Activated CD8-positive, alpha-beta memory T cell treated with anti-CD3 and anti-CD28 coated beads, Interleukin-2, amount 50 U/mL, for 1 hour (primary cell): ENCODE measurements around the gene ZNF688.
"Not testable (repeated sequence)": the region's sequence is repeated elsewhere in the genome, so short reads cannot be mapped to it uniquely, and the experiment has no call there.

Experiments used
- DNase-seq: peaks from one replicate; pipeline ENCODE4 v3.0.0-alpha.2; 2020; ENCODE audit errors: extremely low read depth

The ZNF688 gene

DNA sequence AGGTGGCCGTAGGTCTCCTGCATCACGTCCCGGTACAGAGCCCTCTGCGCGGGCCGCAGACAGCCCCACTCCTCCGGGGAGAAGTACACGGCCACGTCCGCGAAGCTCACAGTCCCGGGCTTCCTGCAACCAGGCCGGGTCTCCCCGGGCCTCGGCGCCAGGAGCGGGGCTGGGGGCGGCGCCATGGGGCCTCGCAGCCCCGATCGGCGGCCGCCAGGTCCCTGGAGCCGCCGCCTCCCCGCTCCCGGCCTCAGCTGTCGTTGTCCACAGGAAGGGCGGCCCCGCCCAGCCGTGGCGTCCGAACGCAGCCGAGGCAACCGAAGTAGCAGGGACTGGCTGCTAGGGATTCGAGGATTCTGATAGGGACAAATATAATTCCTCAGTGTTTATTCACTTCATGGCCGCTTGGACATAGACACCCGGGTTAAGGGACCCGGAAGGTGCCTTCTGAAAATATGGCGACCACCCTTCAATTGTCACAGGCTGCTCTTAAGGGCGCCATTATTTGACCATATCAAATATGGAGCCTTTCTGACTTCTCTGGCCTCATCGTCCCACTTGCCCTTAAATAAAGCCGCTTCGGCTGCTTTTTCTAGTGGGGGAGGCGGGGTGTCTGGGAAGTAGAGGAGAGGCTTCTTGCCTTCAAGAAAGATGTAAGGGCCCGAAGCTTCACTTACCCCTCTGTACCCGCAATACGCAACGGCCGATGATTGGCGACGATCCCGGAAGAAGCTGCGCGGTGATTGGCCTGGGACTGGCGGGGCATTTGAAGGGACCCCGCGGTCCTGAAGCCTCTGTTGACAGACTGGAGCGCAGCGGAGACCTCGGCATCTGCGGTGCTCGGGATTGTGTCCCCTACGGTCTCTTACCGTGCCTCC, at the start of gene ZNF688:
Gene ZNF688, minus strand, starts transcription at position 270 of the 878 bp plus-strand sequence. Its CDS starts 85 bp downstream, at position 185.
- DNase-seq: peak; percentile 95

DNA sequence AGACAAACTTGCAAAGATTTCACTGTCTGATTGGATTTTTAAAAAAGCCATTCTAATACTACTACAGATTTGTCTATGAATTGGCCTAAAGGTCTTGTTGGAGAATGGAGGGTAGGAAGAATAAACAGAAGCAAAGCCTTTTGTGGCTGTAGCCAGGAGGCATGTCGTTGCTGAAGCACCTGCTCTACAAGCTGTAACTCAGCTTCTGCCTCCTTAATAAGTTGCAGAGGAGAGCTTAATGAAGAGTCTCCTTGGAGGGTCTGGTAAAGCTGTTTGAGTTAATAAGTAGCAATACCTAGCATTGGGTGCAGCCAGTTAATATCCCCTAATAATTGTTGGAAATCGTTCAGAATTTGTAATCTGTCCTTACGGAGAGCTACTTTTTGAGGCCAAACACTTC, 48.7 kb upstream of the ZNF688 start:
- no peak for DNase-seq

DNA sequence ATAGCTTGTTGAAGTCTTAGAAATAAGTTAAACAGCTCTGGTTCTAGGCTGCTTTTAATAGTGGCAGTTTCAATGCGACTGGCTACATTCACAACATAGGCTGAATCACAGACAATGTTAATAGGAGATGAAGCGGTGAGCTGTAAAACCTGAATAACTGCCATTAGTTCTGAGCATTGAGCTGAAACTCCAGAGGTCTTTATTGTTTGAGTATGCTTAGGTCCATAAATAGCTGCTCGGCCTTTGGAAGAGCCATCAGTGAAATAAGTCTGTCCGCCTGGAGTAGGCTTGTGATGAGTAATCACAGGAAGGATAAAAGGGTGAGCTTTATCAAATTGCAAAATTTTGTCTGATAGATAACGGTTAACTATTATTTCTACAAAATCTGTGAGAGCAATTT, 48.1 kb upstream of the ZNF688 start:
- DNase-seq: no peak

DNA sequence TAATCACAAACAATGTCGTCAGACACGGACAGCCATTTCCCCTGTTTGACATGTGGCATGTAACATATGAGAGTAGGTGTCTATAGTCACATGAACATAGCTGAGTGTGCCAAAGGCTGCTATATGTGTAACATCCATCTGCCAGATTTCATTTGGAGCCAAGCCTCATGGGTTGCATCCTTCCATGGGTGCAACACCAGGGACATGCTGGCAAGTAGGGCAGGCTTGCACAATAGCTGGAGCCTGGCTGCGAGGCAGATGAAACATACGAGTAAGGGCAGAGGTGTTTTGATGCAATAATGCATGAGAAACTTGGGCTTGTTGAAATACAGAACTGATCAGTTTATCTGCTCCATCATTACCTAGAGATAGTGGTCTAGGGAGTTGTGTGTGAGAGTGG, 47.7 kb upstream of the ZNF688 start:
- DNase-seq: no peak

DNA sequence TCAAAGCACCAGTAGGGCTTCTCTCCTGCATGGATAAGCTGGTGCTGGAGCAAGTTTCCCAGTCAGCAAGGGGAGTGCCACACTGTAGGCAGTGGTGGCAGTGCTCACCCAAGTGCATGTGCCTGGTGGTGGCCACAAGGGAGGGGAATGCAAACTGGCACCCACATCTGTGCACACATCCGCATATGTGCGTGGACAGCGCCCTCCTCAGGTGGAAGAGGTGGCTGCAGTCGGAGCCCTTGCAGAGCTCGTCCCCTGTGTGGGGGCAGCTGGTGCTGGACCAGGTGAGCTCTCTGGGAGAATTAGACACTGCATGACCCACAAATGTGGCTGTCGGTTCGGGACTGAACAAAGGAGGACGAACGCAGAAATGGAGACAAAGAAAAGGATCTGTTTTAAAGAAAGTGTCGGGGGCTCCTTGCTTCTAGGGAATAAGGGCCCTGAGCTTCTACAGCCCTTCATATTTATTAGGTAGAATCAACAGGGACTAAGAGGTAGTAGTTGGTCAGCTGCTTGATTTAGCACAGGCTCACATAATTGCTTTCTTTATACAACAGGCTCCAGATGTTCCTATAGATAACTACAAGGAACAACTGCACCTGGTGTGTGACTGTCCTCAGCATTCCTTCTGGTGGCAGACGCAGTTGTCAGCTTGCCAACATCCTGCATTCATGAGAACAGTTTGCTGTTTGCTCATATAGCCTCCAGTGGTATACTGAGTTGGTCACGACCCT, 44.0 kb upstream of the ZNF688 start:
- DNase-seq: no peak

DNA sequence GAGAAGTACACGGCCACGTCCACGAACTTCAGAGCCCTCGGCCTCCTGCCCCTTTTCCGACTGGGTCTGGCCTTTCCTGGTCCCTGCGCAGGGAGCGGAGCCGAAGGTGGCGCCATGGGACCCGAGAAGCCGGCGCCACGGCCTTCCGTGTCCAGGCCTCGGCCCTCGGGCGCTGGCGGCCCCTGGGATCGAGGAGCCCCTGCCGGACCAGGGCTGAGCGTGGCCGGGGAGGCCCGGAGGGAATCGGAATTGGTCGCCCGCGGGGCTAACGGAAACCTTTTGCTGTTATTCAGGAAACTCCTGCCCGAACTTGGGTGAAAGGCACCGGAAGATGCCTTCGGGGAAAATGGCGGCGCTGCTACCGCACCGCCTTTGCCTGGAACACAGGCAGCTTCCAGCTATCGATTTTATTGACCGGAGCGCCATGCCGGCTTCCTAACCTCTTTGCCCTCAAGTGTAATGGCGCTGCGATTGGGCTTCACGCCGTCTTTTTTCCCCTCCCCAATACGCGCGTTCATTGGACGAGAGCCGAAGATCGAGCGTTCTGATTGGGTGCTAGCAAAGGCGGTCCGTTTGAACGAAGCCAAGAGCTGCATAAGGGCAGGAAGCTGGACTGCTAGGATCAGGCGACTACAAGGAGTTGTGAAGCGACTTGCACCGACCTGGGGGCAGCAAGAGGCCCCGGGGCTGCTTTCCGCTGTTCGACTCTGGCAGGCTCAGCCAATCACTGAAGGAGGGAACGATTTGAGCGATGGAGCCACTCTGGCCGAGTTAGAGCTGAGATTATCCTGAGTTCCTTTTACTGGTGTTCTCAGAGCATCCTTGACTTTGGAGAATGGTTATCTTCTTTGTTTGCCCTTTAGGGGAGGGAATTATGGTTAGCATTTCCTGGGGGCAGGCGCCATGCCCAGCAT, 38.7 kb upstream of the ZNF688 start, which contains the start of gene ZNF689:
Gene ZNF689, minus strand, starts transcription at position 464 of the 914 bp plus-strand sequence. Its CDS starts 348 bp downstream, at position 116.
- DNase-seq: peak; percentile 91

DNA sequence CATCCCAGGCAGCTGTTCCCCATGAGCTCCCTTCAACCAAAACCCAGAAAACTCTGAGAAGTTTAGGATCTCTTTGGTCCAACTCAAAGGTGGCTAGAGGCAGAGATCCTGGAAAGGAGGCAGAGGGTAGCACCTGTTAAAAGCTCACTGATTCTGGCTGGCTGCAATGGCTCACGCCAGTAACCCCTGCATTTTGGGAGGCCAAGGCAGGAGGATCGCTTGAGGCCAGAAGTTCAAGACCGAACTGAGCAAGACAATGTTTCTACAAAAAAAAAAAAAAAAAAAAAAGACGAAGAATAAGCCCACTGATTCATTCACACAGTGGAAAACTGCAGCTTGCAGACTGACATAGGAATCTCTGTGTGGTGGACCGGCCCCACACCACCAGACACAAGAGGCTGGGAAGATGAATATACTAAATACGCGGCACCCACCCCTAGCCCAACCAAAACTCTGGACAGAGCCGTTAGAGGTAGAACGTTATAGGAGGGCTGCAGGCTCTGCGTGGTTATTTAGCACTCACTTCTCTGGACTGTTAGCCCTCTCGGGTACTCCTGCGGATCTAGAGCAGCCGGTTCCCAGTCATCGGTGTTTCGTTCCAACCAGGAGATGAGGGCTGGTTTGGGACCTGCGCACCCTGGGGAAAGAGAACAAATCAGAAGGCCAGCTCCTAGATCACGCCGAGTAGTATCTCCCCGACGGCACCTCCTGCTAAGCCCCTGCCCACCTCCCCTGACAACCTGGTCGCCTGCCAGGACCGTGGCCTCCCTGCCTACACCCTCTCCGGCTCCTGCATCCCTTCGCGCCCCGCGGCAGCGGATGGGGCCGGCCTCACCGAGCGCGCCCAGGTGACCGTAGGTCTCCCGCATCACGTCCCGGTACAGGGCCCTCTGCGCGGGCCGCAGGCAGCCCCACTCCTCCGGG, 37.8 kb upstream of the ZNF688 start:
- DNase-seq: no peak

DNA sequence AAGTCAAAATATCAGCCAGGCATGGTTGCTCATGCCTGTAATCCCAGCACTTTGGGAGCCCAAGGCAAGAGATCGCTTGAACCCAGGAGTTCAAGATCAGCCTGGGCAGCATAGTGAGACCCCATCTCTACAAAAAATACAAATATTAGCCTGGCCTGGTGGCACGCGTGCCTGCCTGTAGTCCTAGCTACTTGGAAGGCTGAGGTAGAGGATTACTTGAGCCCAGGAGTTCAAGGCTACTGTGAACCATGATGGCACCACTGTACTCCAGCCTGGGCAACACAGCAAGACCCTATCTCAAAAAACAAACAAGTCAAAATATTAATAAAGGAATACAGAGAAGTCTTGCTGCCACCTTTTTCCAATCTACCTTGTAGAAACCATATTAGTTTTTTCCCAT, 34.5 kb upstream of the ZNF688 start:
- no peak for DNase-seq

DNA sequence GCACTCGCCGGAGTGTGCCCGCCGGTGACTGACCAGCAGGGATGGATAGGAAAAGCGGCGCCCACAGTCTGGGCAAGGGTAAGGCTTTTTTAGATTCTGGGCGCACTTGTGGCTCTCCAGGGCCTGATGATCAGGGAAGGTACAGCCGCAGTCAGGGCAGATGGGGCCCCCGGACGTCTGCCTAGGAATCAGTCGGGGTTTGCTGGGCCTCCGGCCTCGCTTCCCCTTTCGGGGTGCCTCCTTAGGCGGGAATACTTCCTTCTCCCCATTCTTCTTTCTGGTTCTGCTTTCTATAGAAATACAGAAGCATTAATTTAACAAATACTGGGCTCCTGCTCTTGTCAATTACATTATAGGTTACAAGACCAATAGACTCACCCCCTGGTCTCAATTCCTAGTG, 33.6 kb upstream of the ZNF688 start:
- no peak for DNase-seq

DNA sequence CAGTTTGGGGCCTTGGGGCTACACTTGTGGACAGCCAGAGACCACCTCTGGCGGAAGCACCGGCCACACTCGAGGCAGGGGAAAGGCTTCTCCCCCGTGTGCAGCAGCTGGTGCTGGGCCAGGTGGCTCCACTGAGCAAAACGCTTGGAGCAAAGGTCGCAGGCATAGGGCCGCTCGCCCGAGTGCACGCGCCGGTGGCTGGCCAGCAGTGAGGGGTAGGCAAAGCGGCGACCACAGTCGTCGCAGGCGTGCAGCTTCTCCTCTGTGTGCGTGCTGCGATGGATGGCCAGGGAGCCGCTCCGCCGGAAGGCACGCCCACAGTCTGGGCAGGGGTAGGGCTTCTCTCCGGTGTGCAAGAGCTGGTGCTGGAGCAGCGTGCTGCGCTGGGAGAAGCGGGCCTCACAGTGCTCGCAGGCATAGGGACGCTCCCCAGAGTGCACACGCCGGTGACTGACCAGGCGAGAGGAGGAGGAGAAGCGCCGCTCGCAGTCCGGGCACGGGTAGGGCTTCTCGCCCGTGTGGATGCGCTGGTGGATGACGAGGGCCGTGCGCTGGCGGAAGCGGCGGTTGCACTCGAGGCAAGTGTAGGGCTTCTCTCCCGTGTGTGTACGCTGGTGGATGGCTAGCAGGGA, 32.9 kb upstream of the ZNF688 start:
- no peak for DNase-seq

DNA sequence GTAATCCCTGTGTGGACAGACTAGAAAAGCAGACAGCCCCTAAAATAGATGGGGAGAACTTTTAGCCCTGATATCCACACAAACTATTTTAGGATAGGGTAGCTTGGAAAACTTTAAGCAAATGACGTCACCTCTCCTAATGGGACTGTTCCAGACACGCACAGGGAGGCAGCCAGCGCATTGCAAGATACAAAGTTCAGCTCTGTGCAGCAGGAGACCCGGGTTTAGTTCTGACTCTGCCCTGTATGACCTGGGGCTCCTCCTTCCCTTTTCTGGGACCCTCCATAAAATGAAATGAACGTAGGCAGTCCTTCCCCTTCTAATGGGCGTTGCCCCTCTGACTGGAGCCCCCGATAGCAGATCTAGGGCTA, 32.4 kb upstream of the ZNF688 start:
- DNase-seq: no peak

DNA sequence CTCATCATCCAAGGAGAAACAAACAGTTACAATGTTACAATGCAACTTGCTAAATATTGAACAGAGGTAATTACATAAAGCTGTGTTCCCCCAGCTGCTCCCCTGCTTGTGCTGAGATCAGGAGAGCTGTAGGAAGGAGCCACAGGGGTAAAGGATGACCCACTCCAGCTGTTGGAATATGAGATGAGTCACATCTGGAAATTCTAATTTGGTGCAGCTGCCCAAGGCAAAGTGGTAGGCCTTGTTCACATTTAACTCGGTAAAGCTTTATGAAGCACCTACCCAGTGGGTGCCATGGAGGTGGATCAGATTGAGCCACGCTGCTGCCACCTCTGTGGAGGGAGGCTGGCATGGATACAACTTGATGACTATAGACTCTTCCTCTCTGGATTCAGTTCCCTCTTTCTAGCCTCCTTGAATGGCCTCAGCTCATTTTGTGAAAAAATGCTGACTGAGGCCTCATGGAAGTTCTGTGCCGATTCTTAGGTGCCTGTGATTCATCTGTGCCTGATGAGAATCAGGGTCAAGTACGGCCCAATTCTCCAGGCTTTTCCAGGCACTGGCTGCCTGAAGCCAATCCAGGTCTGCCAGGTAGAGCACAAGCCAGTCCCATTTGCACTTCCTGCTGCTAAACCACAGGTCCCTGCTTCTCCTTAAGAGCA, 31.2 kb upstream of the ZNF688 start:
- DNase-seq: no peak

DNA sequence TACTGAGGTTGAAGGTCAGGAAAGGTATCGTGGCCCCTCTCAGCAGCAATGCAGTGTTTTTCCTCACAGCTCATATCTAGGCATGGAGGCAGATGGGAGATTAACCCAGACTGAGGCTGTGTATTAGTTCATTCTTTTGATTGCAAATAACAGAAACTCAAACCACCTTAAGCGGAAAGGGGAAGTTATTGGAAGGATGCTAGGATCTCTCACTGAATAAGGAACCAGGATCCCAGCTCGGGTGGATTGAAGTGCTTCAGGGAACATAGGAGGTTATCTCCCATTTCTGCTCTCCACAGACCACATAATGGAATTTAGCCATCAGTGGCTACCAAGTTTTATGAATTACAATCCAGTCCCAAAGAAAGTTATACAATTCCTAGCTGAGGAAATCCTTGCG, 30.5 kb upstream of the ZNF688 start:
- DNase-seq: no peak

DNA sequence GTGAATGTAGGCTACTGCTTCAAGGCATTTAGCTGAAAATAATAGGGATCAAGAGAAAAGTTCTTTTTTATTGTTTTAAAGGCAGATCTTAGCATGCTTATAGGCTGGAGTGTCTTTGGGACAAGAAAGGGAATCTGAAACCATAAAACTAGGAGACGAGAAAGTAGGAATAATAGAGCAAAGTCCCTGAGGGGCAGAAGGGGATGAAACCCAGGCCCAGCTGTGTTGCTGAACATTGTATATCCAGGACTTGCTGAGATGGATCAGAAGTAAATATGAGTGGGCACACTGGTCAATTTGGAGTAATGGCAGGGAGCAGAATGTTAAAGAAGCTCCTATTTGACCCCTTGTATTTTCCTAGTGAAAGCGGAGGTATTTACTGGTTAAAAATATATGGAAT, 29.4 kb upstream of the ZNF688 start:
- no peak for DNase-seq

DNA sequence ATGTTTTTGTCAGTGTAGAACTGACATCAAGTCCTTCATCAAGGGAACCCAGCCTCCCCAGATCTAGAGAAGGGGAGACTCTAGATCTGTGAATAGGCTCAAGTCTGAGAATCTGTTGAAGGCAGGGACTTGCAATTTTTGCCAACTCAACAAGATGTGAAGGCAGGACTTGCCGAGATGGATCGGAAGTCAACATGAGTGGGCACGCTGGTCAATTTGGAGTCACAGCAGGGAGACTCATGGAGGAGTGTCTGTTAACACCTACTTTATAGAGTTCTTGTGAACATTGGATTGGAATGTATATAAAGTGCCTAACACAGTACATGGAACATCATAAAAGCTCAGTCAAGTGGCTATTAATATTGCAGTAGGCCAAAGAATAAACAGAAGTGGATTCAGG, 28.7 kb upstream of the ZNF688 start:
- no peak for DNase-seq

DNA sequence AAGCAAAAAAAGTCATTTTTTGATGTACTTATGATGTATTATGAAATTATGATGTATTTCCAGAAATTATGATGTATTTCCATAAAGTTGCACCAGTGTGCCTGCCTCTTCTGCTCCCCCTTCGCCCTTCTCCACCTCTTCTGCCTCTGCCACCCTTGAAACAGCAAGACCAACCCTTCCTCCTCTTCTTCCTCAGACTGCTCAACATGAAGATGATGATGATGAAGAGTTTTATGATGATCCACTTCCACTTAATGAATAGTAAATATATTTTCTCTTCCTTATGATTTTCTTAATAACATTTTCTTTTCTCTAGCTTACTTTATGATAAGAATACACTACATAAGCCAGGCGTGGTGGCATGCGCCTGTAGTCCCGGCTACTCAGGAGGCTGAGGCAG, 21.4 kb upstream of the ZNF688 start:
- DNase-seq: no peak

DNA sequence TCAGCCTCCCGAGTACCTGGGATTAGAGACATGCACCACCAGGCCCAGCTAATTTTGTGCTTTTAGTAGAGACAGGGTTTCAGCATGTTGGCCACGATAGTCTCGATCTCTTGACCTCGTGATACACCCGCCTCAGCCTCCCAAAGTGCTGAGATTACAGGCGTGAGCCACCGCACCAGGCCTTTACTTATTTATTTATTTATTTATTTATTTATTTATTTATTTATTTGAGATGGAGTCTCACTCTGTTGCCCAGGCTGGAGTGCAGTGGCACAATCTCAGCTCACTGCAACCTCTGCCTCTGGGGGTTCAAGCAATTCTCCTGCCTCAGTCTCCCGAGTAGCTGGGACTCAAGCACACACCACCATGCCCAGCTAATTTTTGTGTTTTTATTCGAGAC, 19.4 kb upstream of the ZNF688 start:
- not testable (repeated sequence) for DNase-seq

DNA sequence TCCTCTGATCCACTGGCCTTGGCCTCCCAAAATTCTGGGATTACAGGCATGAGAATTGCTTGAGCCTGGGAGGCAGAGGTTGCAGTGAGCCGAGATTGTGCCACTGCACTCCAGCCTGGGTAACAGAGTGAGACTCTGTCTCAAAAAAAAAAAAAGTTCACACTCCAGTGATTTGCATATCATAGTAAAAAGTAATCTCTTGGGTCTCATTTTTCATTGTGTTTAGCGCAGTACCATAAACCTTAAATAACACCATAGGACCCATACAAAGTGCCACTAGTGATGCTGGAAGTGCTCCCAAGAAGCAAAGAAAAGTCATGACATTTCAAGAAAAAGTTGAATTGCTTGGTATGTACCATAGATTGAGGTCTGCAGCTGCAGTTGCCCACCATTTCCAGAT, 18.1 kb upstream of the ZNF688 start:
- DNase-seq: not testable (repeated sequence)

DNA sequence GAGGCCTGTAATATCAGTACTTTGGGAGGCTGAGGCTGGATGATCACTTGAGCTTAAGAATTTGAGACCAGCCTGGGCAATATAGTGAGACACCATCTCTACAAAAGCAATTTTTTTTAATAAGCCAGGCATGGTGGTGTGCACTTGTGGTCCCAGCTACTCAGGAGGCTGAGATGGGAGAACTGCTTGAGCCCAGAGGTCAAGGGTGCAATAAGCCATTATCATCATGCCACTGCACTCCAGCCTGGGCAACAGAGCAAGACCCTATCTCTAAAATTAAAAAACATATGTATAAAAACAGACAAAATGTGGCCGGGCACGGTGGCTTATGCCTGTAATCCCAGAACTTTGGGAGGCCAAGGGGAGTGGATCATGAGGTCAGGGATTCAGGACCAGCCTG, 17.1 kb upstream of the ZNF688 start:
- DNase-seq: no peak
